ENCODE results near the gene ATMIN.

The ATMIN gene

DNA sequence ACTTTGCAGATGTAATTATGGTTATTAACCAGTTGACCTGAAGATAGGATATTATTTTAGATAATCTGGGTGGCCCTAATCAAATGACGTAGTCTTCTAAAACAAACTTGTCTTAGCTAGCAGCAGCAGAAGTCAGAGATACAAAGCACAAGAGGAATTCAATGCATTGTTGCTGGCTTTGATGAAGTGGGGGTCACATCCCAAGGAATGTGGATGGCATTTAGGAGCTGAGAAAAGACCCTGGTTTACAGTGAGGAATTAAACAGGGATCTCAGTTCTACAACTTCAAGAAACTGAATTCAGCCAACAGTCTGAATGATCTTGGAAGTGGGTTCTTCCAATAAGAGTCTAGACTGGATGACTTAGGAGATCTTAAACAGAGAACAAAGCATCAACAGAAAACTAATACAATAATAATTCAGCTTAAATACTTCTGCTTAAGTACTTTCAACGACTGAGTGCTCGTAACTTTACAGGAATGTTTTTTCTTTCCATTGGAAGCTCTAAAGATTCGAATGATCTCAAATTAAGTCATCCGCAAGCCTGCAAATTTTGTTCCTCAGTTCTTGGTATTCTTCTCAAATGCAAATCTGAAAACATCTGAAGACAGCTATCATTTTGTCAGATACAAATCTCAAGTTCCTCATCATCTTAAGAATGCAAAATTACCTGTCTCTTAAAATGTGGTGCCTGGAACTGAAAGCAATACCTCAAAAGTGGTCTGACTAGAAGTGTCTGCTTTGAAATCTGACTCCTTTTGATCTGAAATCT, 38.1 kb downstream of the ATMIN start:
- no peak for DNase-seq

GRCh38 chr16:81076566-81077075, 41.0 kb downstream of the ATMIN start:
- DNase-seq: peak; percentile 78 to 93

- DNase-seq: peak; percentile 92 to 98
These were observed 41.7 kb downstream of the ATMIN start, which contains the start of gene C16orf46 for GRCh38 chr16:81077076-81077940. C16orf46 (minus strand) TSS chr16:81077238; CDS start chr16:81063955, 13,283 bp downstream.

GRCh38 chr16:81080233-81080632, 44.6 kb downstream of the ATMIN start:
- DNase-seq: no peak

GRCh38 chr16:81081014-81081413, 45.4 kb downstream of the ATMIN start:
- no peak for DNase-seq

- DNase-seq: no peak
These were observed 53.2 kb downstream of the ATMIN start for GRCh38 chr16:81088836-81089235.

DNA sequence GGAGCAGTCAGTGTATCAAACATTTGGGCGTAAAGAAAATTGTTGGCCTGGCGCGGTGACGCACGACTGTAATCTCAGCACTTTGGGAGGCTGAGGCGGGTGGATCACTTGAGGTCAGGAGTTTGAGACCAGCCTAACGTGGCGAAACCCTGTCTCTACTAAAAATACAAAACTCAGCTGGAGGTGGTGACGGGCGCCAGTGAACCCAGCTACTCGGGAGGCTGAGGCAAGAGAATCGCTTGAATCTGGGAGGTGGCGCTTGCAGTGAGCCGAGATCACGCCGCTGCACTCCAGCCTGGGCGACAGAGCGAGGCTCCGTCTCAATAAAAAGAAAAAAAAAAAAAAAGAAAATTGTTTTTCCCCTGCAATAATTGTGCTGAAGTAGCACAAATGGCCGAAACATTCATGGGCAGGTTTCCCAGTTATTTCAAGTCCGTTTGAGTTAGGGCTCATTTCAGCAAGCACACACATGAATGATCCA, 59.2 kb downstream of the ATMIN start:
- DNase-seq: no peak

- DNase-seq: no peak
These were observed 60.0 kb downstream of the ATMIN start for GRCh38 chr16:81095653-81095952.

DNA sequence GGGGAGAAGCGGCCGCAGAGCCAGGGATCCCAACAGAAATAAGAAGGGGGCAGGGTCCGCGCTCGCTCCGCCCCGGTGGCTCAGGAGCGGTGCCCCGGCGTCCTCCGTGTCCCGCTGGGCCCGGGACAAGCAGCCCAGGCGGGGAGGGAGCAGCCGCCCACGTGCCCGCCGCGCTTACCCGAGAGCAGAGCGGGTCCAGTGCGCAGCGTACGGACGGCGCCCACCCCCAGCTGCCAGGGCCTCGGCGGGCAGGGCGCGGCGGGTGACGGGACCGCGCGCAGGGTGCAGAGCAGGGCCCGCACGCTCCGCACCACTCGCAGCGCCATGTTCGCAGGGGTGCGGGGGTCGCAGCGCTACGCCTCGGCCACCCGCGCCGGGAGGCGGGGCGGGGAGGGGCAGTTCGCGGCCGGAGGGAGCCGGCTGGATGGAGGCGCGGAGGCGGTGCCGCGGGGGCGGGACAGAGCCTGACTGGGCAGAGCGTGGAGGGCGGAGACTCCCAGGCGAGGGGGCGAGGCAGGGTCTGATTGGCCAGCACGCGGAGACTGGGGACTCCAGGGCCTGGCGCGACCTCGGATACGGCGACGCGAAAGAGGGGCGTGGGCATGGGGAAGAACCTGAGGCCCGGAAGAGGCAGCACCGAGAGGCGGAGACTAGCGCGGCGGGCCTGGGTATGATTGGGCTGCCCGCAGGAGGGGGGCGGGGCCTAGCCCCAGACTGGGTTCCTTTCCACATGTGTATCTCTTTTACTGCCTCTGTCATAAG, 60.5 kb downstream of the ATMIN start, which contains the start of gene GCSH:
GCSH (minus strand) TSS at position 443 of the 762 bp plus-strand sequence; CDS start at position 326, 117 bp downstream.
- DNase-seq: peak; percentile 97 to 98

DNA sequence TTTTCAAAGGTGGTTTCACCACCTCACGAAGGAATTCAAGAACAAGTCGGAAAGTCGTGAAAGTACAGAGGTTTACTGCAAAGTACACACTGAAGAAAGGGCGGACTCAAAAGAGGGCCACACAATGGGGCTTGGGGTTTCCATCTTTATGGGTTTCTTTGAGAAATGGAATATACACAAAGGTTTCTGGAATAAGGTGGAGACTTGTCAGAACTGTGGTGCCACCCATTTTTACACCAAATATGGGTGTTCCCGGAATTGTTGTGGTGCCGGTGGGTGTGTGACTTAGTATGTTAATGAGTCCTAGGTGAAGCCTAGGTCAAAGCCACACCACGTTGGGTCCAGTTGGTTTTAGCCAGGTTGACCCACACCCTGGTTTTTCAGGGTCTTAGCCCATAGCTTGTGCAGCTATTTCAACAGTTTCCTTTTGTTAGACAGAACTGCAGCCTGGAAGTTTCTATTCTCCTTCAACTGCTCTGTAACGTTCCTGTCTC, 61.1 kb downstream of the ATMIN start:
- no peak for DNase-seq
